GM23338 (cell line): ENCODE measurements around the gene TAS2R1. TPM values are rescaled to one million over a fixed set of nuclear protein-coding genes. Genes with fewer than 3 reads are reported as not detected.

Experiments used
- CTCF ChIP-seq, 2 experiments: fragments of 200-600 bp in 1 of 2; sonication (generic) in 1 of 2; conservative IDR thresholded peaks; 2 replicates each; pipeline versions ENCODE4 v1.5.1 to v1.6.1; 2016 to 2017; ENCODE audit warnings: antibody characterized with exemption in 2 of 2, low read depth in 2 of 2, mild to moderate bottlenecking in 2 of 2, moderate library complexity in 1 of 2
- EZH2 ChIP-seq: fragments of 200-600 bp; sonication (generic); IDR thresholded peaks from one replicate; pipeline ENCODE4 v1.8.0; 2017; ENCODE audit warnings: antibody characterized with exemption, mild to moderate bottlenecking, low read depth; ENCODE audit not compliant: unreplicated experiment
- EZH2phosphoT487 ChIP-seq: fragments of 200-600 bp; sonication (generic); IDR thresholded peaks from one replicate; pipeline ENCODE4 v1.8.1; 2018; ENCODE audit warnings: antibody characterized with exemption; ENCODE audit not compliant: unreplicated experiment
- JUNB ChIP-seq: IDR thresholded peaks from one replicate; pipeline ENCODE4 v1.6.1; 2016; ENCODE audit warnings: antibody characterized with exemption; ENCODE audit not compliant: unreplicated experiment
- POLR2AphosphoS5 ChIP-seq: IDR thresholded peaks from 2 replicates; pipeline ENCODE4 v1.6.1; 2016; ENCODE audit warnings: antibody characterized with exemption, low read depth
- REST ChIP-seq: IDR thresholded peaks from one replicate; pipeline ENCODE4 v1.6.1; 2018; ENCODE audit warnings: antibody characterized with exemption; ENCODE audit not compliant: unreplicated experiment
- STAT1 ChIP-seq: IDR thresholded peaks from one replicate; pipeline ENCODE4 v1.6.1; 2016; ENCODE audit warnings: antibody characterized with exemption; ENCODE audit not compliant: unreplicated experiment
- ZNF331 ChIP-seq: fragments of 250-450 bp; sonication (Bioruptor Pico); IDR thresholded peaks from 2 replicates; pipeline ENCODE4 v1.5.0; 2020; ENCODE audit warnings: low read depth, mild to moderate bottlenecking, moderate library complexity
- ZNF462 ChIP-seq: fragments of 250-450 bp; sonication (Bioruptor Pico); IDR thresholded peaks from 2 replicates; pipeline ENCODE4 v1.5.0; 2020; ENCODE audit warnings: mild to moderate bottlenecking, moderate library complexity
- polyA plus RNA-seq: library from polyadenylated mRNA; unstranded; fragments of >200 nt; fragmentation: Nextera tagmentation; extraction: Ambion mirVana; gene quantifications from 2 replicates; pipeline ENCODE4 v1.2.1, GENCODE V29; 2016
- total RNA-seq: library from RNA; depleted of rRNA; stranded (reverse); fragments of >200 nt; shearing (Covaris generic); gene quantifications from 2 replicates; pipeline ENCODE4 v1.2.3, GENCODE V29; 2014

TAS2R1 gene
- total and polyA plus RNA-seq, 2 experiments from 2014 or later: 0.19 TPM; not detected in 1

- TF ChIP-seq ZNF462 (CRISPR knock-in tag) (no peak), POLR2AphosphoS5 (no peak), CTCF (conservative IDR thresholded peaks at IDR 0.05; ENCODE audit: low read depth in 2 of 2) (no peak), EZH2 (no peak), JUNB (no peak), EZH2phosphoT487 (no peak), REST (no peak), STAT1 (no peak), ZNF331 (CRISPR knock-in tag) (no peak)
Measured at GRCh38 chr5:9625731-9626130, 4.4 kb downstream of the TAS2R1 start (continued).
